Measurements from ENCODE around the gene SMYD3.

DNA sequence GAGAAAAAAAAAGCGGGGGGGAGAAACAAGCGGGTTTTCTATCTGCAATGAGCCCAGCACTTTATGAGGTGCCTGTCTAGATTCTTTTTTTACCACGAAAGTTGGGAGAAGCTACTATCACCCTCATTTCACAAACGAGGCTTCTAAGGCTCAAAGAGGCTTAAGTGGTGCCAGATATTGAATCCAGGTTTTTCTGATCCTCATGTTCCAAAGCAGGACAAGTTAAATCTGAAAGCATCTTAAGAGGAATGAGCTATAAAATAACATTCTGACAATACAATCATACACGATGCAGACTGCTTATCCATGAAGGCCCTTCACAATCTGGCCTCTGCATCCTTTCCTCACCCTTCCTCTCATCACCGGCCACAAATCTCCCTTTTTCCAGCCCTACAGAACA is 549.1 kb downstream of the SMYD3 start:
- TF ChIP-seq, protein P1, sequence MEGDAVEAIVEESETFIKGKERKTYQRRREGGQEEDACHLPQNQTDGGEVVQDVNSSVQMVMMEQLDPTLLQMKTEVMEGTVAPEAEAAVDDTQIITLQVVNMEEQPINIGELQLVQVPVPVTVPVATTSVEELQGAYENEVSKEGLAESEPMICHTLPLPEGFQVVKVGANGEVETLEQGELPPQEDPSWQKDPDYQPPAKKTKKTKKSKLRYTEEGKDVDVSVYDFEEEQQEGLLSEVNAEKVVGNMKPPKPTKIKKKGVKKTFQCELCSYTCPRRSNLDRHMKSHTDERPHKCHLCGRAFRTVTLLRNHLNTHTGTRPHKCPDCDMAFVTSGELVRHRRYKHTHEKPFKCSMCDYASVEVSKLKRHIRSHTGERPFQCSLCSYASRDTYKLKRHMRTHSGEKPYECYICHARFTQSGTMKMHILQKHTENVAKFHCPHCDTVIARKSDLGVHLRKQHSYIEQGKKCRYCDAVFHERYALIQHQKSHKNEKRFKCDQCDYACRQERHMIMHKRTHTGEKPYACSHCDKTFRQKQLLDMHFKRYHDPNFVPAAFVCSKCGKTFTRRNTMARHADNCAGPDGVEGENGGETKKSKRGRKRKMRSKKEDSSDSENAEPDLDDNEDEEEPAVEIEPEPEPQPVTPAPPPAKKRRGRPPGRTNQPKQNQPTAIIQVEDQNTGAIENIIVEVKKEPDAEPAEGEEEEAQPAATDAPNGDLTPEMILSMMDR (IDR thresholded peaks at IDR 0.05), result no peak
- no peak for TF ChIP-seq POLR2AphosphoS5 (IDR thresholded peaks at IDR 0.05)
- TF ChIP-seq EP300 (IDR thresholded peaks at IDR 0.05), result no peak
